NCI-H69 (cell line): ENCODE measurements around the gene PSPH.
A peak's percentile ranks its signal among the peaks of the same experiment; 100 is the strongest.

ENCODE experiments used
- DNase-seq: peaks from one replicate; lab custom pipeline; 2025; lab: John Stamatoyannopoulos, UW

The PSPH gene

DNA sequence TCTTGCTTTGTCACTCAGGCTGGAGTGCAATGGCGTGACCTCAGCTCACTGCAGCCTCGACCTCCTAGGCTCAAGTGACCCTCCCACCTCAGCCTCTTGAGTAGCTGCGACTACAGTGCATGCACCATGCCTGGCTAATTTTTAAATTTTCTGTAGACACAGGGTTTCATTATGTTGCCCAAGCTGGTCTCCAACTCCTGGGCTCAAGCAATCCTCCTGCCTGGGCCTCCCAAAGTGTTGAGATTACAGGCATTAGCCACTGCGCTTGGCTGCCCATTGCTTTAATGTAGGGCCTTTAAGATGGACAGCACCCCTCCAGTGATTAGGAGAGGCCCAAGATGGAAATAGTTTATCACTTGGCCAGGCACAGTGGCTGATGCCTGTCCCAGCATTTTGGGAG, 47.5 kb downstream of the PSPH start:
- DNase-seq: no peak

DNA sequence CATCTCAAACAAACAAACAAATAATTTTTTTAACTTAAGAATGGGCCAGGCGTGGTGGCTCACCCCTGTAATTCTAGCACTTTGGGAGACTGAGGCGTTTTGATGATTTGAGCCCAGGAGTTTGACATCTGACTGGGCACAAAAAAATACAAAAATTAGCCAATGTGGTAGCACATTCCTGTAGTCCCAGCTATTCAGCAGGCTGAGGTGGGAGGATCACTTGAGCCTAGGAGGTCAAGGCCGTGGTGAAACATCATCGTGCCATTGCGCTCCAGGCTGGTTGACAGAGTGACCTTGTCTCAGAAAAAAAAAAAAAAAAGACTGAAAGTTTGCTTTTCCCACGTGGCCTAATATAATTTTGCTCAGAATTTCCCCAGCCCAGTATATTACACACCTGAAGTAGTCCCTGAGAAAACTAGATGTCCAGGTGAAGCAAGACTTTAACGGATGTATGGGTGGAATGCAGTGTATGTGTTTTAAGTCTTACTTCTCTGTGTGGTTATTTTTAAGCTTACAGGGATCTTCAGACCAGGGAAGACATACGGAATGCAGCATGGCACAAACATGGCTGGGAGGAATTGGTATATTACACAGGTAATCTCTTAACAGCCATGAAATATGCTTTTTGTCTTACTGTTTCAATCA, 54.3 kb downstream of the PSPH start:
- no peak for DNase-seq

DNA sequence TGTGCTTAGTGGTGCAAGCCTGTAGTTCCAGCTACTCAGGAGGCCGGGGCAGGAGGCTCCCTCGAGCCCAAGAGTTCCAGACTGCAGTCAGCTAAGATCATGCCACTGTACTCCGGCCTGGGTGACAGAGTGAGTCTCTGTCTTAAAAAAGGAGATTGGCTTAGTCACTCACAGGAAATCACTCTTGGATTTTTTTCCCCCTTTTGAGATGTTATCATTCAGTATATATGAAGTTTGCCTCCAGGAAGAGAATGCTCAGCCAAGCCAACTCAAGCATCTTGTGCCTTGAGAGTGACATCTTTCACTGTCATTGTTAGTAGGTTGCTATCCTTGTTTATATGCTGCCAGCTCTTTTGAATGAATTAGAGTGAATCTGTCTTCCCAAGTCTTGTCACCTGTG, 58.9 kb downstream of the PSPH start:
- DNase-seq: no peak

- DNase-seq: no peak
Measured at GRCh38 chr7:55983537-55983936, 67.7 kb downstream of the PSPH start.

GRCh38 chr7:55980266-55980665, 71.0 kb downstream of the PSPH start:
- DNase-seq: no peak

DNA sequence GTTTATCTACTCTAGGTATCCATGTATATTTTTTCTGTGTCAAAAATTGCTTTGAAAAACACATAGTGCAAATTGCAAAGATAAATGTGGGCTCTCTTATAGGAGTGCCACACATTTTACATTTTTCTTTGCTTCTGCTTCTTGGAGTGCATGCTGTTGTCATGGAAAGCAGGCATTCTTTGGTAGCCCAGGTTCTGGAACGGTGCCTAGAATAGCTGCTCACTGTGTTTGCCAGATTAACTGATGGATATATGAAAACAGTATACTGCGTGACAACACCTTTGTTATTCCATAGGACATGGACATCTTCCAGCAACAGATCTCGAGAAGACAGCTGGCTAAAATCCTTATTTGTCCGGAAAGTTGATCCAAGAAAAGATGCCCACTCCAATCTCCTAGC, 73.4 kb downstream of the PSPH start:
- peak; percentile 60 for DNase-seq

DNA sequence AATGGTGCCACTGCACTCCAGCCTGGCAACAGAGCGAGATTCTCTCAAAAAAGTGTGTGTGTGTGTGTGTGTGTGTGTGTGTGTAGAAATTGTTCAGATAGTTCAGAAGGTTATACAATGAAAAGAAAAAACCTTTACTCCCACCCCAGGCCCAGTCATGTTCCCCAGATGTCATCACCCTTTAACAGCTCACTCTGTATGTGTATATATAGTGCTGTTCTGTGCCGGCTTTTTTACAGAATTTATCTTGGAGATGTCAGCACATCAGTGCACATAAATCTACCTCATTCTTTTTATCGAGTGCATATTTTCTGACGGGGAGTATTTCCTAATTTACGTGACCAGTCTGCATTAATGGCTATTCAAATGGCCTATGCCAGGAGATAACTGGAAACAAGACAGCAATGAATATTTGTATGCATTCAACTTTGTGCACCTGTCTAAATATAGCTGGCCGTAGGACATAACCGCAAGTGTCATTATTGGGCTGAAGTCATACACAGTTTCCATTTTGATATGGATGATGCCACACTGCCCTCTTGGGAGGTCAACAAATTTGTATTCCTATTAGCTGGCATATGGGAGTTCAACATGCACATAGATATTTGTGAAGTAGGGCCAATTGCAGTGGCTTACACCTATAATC, 75.1 kb downstream of the PSPH start:
- peak; percentile 48 for DNase-seq

GRCh38 chr7:55973747-55974250, 77.4 kb downstream of the PSPH start:
- no peak for DNase-seq

DNA sequence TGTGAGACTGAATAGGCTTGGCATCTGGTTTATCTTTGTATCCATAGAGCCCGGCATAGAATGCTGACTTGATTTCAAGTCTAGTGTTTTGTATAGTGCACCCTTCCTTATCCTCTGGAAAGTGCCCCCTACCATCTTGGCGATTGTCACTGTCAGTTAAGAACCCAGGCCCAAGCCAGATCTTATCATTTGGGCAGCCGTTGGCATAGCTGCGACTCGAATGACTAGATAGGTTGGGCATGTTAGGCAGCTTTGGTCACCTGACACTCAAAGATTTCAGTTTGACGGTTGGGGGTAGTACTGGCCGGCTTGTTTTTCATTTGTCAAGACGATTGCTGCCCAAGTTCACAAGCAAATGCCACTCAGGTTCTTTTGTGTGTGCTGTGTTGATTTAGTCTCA, 80.3 kb downstream of the PSPH start:
- DNase-seq: peak; percentile 90

GRCh38 chr7:55970561-55970960, 80.7 kb downstream of the PSPH start:
- DNase-seq: peak; percentile 74

- DNase-seq: peak; percentile 44
Measured at GRCh38 chr7:55969391-55969790, 81.9 kb downstream of the PSPH start.

- DNase-seq: peak; percentile 74
Measured at GRCh38 chr7:55966851-55967250, 84.4 kb downstream of the PSPH start.

DNA sequence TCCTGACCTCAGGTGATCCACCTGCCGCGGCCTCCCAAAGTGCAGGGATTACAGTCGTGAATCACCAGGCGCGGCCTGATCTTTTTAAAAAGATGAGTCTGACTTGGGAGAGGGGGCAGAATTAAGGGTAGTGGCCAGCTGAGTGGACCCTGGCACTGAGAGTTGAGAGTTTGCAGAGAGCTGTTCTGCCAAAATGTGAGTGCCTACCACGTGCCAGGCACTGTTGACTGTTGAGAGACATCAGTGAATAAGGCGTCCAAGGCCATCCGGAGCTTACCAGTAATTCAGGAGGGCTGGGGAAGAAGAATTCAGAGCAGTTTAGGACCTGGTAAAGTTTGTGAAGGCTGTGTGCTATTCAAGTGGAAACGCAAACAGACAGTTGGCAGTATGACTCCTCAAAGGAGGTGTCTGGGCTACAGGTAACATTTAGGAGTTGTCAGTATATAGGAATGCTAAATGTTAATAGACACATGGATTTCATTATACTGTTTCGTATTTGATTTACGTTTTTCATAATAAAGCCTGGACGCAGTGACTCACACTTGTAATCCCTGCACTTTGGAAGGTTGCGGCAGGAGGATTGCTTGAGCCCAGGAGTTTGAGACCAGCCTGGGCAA, 85.3 kb downstream of the PSPH start:
- DNase-seq: peak; percentile 45

GRCh38 chr7:55965100-55965470, 86.2 kb downstream of the PSPH start:
- no peak for DNase-seq

- peak; percentile 90 for DNase-seq
Measured at GRCh38 chr7:55964261-55965099, 86.8 kb downstream of the PSPH start, which contains the start of gene NIPSNAP2. TSS of gene NIPSNAP2 (plus strand) at chr7:55964585. CDS start at chr7:55964610, 25 bp downstream.

GRCh38 chr7:55963584-55964168, 87.6 kb downstream of the PSPH start:
- no peak for DNase-seq

- no peak for DNase-seq
Measured at GRCh38 chr7:55962014-55962413, 89.2 kb downstream of the PSPH start.
